RKO (cell line): ENCODE results near the gene TMEM273.
"Not testable (repeated sequence)": the region's sequence is repeated elsewhere in the genome, so short reads cannot be mapped to it uniquely, and the experiment has no call there.

Experiments
- DNase-seq: peaks from one replicate; pipeline ENCODE4 v3.0.0-alpha.2; 2016; ENCODE audit warnings: low spot score

The TMEM273 gene

GRCh38 chr10:49204119-49204518, 15.9 kb upstream of the TMEM273 start:
- DNase-seq = no peak

- no peak for DNase-seq
Observed at GRCh38 chr10:49202266-49202665, 14.1 kb upstream of the TMEM273 start.

GRCh38 chr10:49200854-49201253, 12.7 kb upstream of the TMEM273 start:
- DNase-seq = no peak

GRCh38 chr10:49197171-49197570, 9.0 kb upstream of the TMEM273 start:
- no peak for DNase-seq

GRCh38 chr10:49195864-49196263, 7.7 kb upstream of the TMEM273 start:
- DNase-seq = not testable (repeated sequence)

- DNase-seq = no peak
Observed at GRCh38 chr10:49194212-49194920, 6.2 kb upstream of the TMEM273 start.

- no peak for DNase-seq
Observed at GRCh38 chr10:49191349-49191748, 3.2 kb upstream of the TMEM273 start.

GRCh38 chr10:49189422-49189821, 1.2 kb upstream of the TMEM273 start:
- no peak for DNase-seq

- DNase-seq = no peak
Observed at GRCh38 chr10:49187044-49187484, 1.1 kb downstream of the TMEM273 start.

- DNase-seq = no peak
Observed at GRCh38 chr10:49186613-49187012, 1.6 kb downstream of the TMEM273 start.

- DNase-seq = no peak
Observed at GRCh38 chr10:49185213-49185612, 3.0 kb downstream of the TMEM273 start.

- no peak for DNase-seq
Observed at GRCh38 chr10:49184642-49185111, 3.5 kb downstream of the TMEM273 start.

- no peak for DNase-seq
Observed at GRCh38 chr10:49183596-49184542, 4.3 kb downstream of the TMEM273 start.

- DNase-seq = no peak
Observed at GRCh38 chr10:49182776-49183175, 5.4 kb downstream of the TMEM273 start.

- DNase-seq = no peak
Observed at GRCh38 chr10:49180444-49180860, 7.7 kb downstream of the TMEM273 start.

GRCh38 chr10:49179699-49180443, 8.3 kb downstream of the TMEM273 start:
- DNase-seq = no peak

- DNase-seq = no peak
Observed at GRCh38 chr10:49178489-49179471, 9.4 kb downstream of the TMEM273 start.

- peak; percentile 83 for DNase-seq
Observed at GRCh38 chr10:49177391-49178355, 10.5 kb downstream of the TMEM273 start.
